T-helper 2 cell treated with Interferon-gamma antibody and Interleukin-4, amounts not matched to agents 100 ng/mL and 5 ng/mL, for 36 hours (primary cell): Measurements from ENCODE around the gene POTEF. TPM values are rescaled to one million over a fixed set of nuclear protein-coding genes. Genes with fewer than 3 reads are reported as not detected.
"Not testable (repeated sequence)": the region's sequence is repeated elsewhere in the genome, so short reads cannot be mapped to it uniquely, and the experiment has no call there.

Experiments used
- intact Hi-C: fragments of 100-400 bp; cut with micrococcal nuclease; formaldehyde crosslinking; loops from one replicate; pipeline ENCODE4 v1.15.1; 2023
- total RNA-seq: library from RNA; stranded (reverse); gene quantifications from 2 replicates; pipeline ENCODE4 v1.2.3, GENCODE V29; 2022

POTEF gene
- total RNA-seq, 1 donor from 2014 or later = not detected

DNA sequence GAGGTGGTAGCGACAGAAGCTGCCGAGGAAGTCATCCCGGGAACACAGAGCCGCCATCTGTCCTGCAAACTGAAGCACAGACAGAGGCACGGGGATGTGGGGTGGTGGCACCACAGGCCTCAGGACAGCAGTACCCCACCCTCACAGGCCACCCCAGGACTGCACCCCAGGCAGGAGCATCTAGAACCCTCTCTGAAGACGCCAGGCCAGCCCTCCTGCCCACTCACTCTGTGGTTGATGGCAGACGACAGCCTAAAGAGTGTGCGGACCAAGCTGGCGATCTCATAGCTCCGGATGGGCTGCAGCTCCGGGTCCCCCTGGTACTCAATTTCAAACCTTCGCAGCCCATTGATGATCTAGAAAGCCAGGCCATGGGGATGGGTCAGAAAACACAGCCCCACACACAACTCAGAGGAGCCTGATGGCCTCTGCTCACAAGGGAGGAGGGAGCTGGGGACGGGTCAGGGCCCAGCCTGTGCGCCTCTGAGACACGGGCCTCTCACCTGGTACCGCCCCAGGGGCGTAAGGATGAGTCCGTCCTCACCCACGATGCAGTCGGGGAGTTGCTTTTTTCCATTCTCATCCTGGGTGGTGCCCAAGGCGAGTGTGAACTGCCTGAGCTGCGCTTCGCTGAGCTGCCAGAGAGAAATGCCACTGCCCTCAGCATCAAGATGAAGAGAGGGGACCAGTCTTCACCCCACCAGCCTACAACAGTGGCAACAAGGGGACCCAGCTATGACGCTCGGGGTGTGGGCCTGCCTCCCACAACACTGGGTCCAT lies 24.0 kb upstream of the POTEF start:
- intact Hi-C loops = no loop called here

DNA sequence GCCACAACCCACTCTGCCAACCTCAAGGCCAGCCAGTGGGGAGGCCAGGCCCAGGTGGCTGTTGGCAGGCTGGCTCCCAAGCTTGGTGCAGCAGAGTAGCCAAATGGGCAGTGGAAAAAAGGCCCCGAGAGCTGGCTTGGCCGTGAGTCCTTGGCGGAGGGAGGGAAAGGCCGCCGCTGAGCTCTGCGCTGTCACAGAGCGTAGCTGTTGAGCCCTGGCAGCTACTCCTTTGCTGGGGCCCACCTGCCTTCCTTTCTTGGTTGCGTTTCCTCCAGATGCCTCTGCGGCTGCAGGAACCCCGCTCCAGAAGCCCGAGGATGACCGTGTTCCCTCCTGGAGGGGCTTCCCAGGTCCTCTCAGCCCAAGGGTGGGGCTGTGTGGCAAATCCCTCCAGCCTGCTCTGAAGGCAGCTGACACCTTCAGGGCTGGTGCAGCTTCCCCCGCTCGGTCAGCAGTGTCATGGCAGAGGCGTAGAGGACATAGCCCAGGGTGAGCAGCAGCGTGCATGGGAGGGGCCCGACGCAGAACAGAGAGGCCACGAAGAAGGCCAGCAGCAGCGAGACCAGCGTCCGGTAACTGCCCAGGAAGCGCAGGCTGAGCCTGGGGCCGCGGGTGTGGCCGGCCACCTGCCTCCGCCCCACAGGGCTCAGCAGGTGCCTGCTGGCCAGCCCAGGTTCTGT lies 23.3 kb upstream of the POTEF start:
- intact Hi-C loops = not testable (repeated sequence)

DNA sequence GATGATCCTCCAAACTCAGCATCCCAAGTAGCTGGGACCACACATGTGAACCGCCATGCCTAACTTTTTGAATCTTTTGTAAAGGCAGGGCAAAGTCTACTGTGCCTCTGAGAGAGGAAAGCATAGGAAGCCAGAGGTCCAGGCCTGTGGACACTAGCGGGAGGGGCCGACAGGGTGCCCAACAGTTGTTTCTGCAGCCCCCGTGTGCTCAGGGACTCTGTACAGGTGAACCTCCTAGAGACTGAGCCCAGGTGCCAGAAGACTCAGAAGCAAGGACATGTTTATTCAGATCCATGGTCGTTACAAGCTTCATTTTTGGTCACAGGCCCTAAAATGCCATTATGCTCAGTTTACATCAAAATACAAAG lies 22.1 kb upstream of the POTEF start:
- intact Hi-C loops = not testable (repeated sequence)

DNA sequence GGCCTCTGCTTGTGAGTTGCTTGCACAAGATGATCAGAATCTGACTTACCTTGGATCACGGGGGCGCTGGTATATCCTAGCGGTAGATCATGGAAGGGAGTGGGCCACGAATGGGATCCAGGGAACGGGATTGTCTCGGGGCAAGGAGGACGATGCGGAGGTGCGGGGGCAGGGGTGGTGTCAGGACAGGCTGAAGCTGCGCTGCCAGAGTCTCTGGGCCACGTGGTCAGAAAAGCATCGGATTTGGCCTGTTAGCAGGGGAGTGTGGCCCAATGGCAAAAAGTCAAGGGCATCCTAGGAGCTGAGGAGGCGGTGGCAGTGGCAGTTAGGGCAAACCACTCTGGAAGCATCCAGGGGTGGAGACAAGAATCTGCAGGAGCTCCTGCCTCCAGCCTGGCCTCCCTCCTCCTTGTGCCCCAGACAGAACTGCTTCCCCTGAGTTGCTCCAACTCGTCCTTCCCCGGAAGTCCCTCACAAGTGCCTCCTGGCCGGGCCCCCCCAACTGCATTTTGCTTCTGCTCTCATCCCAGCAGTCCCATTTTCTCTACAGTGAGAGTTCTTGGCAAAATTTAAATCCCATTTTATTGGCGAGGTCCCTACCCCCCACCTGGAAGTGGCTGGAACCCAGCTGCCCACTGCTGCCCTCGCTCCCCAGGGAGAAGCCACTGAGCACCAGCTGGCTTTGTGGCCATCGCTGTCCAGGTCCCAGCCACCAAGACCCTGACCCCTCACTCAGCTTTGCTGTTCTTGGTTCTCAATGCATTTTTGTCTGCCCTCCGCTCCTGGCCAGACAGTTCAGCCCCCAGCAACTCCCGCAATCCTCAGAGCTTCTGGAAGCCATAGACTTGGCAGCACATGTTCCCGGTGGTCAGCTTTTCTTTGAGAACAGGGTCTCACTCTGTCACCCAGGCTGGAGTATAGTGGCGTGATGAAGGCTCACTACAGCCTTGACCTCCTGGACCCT lies 21.4 kb upstream of the POTEF start:
- intact Hi-C loops = no loop called here

- intact Hi-C loops = loop anchor here (5.0 kb wide), 1 partner anchor 34 kb away; the partner anchor contains the start of genes MZT2B and SMPD4
Measured at GRCh38 chr2:130148515-130148914, 19.5 kb upstream of the POTEF start.

DNA sequence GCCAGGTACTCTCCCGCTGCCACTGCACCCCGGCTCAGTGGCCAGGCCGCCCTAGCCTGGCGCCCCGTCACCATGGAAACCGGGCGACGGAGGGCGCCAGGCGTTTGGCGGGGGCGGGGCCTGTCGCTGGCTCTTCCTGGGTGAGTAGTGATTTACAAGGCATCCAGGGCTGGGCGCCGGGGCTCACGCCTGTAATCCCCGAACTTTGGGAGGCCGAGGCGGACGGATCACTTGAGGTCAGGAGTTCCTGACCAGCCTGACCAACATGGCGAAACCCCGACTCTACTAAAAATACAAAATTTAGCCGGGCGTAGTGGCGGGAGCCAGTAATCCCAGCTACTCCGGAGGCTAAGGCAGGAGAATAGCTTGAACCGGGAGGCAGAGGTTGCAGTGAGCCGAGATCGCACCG lies 16.0 kb upstream of the POTEF start, which contains the start of gene CCDC74B:
Gene CCDC74B (minus strand): TSS at position 107 of the 409 bp plus-strand sequence. CDS start 116 bp downstream, outside the sequence.
- intact Hi-C loops = loop anchor here (5.0 kb wide), 1 partner anchor 37 kb away; the partner anchor contains the start of genes MZT2B and SMPD4

GRCh38 chr2:130143266-130144039 lies 14.4 kb upstream of the POTEF start:
- intact Hi-C loops = not testable (repeated sequence)

- intact Hi-C loops = not testable (repeated sequence)
Measured at GRCh38 chr2:130142396-130143265, 13.6 kb upstream of the POTEF start.

DNA sequence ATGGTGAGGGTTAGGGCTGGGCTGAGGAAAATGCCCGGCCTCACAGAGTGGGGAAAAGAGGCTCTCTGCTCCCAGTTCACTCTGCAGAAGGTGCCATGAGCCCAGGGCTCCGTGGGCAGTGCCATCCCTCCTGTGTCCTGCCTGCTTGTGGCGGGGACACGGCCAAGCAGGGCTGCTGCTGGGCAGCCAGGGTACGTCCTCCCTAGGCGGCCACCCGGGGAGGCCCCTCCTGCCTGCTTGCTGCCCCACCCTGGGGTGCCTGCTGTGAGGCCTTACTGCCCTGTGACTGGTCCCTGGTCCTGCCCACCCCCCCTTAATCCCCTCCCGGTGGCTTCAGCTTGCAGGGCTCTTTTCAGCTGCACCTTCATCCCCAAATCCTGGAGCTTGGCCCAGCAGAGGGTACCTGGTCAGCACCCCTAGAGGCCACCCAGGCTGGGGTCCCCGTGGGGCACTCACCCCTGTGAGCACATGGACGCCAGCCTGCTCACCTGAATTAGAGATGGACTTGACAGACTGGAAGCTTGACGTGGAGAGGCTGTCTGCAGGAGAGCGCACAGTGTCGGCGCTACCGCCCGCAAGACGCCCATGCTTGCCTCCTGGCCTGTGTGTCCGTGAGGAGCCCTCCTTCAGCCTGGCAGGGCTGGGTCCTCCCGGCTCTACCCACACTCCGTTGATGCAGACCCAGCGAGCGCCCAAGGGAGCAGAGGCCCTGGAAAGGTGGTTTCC lies 12.8 kb upstream of the POTEF start:
- intact Hi-C loops = not testable (repeated sequence)

- intact Hi-C loops = not testable (repeated sequence)
Measured at GRCh38 chr2:130141002-130141401, 12.0 kb upstream of the POTEF start.

GRCh38 chr2:130140516-130140915 lies 11.5 kb upstream of the POTEF start:
- intact Hi-C loops = not testable (repeated sequence)

DNA sequence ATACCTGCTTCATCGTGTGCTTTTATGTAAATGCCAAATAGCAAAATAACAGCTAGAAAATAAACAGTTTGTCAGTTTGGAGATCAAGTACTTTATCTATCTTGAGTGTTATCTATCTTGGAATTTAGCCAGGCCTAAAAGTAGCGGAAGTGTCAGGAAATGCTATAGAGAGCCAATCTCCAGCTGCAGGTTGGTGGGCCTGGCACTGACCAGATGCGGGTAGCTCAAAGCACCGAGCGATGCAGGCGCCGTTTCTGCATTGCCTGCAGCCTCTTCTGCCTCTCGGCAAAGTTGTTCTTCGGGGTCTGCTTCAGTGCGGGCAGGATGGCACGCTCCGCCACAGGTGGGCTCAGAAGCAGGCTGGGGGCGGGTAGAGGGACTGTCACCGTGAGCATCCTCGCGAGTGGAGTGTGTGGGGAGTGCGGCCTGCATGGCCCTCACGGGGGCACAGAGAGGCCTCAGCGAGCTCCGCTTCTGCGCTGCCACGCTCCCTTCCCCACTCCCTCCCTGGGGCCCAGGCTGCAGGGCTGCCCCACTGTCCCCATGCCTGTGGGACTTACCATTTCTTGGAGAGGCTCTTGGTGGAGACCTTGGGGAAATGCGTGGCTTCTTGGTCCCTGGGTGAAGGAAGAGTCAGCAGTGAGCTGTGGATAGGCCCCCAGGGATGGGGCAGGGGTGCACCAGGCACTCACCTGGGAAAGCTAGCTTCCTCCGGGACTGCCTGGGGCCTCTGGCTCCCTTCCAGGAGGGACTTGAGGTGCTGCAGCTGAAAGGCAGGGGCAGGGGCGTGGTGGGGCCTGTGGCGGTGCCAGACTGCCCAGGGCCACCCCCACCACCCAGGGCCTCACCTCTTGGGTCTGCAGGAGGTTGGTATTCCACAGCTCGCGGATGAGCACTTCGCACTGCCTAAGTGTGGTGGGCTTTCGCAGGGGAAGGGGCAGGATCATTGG lies 10.6 kb upstream of the POTEF start:
- intact Hi-C loops = not testable (repeated sequence)

DNA sequence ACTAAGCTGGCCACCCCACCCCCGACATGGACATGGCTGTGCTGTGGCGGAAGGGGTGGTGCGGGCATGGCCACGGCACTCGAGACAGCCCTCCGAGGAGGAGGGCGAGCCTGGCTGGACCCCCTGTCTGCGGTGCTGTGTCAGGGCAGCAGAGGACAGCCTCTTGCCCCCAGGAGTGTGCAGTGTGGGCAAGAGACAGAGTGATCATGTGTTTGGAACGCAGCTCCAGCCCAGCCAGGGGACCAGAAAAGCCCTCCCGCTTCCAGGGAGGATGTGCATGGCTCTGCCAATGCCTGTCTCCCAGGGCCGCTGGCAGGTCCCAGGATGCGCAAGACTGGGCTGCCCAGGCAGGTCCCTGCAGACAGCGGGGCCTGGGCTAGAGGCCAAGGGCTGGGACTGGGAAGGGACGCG lies 9.8 kb upstream of the POTEF start:
- intact Hi-C loops = not testable (repeated sequence)

DNA sequence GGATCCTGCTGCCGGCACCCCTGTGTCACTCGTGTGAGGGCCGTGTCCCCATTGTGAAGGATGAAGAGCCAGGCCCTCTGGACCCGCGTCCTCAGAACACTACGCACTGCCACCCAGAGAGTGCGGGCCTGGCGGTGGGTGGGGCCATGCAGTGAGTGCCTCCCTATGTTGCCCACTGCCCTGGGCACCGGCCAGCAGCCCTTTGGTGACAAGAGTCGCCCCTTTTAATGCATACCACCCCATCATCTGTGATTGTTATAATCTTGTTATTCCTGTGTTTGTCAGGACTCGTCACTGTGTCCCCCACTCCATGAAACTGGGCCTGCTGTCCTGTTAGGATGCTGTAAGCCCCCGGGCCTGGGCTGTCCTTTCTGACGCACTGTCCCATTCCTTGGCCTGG lies 9.3 kb upstream of the POTEF start:
- intact Hi-C loops = not testable (repeated sequence)

- intact Hi-C loops = not testable (repeated sequence)
Measured at GRCh38 chr2:130137118-130137517, 8.1 kb upstream of the POTEF start.

DNA sequence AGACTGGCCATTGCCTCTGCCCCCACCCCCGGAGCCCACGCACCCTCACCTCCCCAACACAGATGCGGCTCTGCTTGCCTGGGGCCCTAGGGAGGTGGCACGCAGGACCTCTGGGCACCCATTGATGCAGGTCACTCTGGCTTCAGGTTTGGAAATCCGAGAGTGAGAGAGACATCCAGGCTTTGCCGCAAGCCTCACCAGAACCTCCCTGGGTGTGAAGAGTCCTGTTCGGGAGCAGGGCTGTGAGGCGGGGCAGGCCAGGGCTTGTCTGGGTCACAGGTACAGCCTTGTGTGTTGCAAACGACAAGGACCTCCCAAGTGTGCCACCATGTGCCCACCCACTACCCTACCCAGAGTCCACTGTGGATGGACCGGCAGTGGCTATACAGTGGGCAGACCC lies 7.5 kb upstream of the POTEF start:
- intact Hi-C loops = not testable (repeated sequence)

GRCh38 chr2:130135692-130136541 lies 6.9 kb upstream of the POTEF start:
- intact Hi-C loops = no loop called here
